BLaER1 (cell line): Measurements from ENCODE around the gene GMPPB.

Source experiments
- H3K27ac ChIP-seq: shearing (Covaris generic); formaldehyde crosslinking; 2 replicates; pipeline ENCODE4 v1.8.1; 2022
- H3K27me3 ChIP-seq: shearing (Covaris generic); formaldehyde crosslinking; 2 replicates; pipeline ENCODE4 v1.8.1; 2022
- H3K36me3 ChIP-seq: shearing (Covaris generic); formaldehyde crosslinking; 2 replicates; pipeline ENCODE4 v1.8.1; 2022
- H3K4me1 ChIP-seq: shearing (Covaris generic); formaldehyde crosslinking; 2 replicates; pipeline ENCODE4 v1.8.1; 2022
- H3K4me2 ChIP-seq: shearing (Covaris generic); formaldehyde crosslinking; 2 replicates; pipeline ENCODE4 v1.8.1; 2022
- H3K4me3 ChIP-seq: shearing (Covaris generic); formaldehyde crosslinking; 2 replicates; pipeline ENCODE4 v1.8.1; 2022
- H3K9ac ChIP-seq: shearing (Covaris generic); formaldehyde crosslinking; 2 replicates; pipeline ENCODE4 v1.8.1; 2022
- H3K9me3 ChIP-seq: shearing (Covaris generic); formaldehyde crosslinking; 2 replicates; pipeline ENCODE4 v1.8.1; 2022
- H4K20me1 ChIP-seq: shearing (Covaris generic); formaldehyde crosslinking; 2 replicates; pipeline ENCODE4 v1.8.1; 2022
- Cebpa-rat ChIP-seq: shearing (Covaris generic); IDR thresholded peaks from 2 replicates; pipeline ENCODE4 v1.8.1; 2022

The GMPPB gene

DNA sequence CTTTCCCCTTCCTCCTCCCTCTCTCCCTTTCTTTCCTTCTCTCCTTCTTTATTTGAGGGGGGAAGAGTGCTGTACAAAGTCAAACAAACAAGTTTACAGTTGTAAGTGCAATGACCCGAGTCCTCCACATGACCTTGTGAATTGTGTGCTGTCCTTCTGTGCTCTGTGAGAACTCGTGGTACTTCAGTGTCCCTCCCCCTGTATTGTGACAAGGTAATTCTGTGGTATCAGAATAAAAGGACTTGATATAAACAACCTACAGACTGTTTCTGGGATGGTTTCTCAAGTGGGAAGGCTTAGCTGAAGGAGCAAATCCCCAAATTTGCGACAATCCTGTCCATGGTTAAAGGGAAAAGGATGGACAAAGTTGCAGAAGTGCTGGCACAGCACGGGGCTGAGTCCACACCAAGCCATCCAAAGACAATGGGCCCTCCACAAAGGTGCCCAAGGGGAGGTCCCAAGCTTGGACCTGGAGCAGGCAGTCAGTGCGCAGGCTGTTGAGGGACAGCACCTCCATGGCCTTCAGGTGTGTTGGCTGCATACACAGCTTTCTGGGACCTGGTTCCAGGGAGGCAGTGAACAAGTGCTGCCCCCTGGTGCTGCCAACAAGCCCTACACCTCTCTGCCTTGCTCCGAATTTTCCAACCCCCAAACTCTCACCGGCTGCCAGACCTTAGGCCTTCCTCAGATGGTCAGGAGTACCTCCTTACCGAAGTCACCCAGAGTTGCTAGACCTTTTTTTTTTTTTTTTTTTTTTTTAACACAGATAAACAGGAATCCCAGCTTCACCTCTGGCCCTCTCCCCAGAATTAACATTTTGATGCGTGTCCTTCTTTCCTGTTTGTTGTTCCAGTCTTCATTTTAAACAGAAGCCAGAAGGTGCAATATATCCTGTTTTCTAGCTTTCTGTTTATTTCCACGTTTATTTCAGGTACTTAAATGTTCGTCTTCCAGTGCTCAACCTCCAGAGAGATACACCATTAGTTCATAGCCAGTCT is 52.2 kb downstream of the GMPPB start:
- peaks cover 62% of the 10 kb centered on the region for H3K4me1 ChIP-seq
- H4K20me1 ChIP-seq = peaks cover 31% of the 10 kb centered on the region; the same call in 1 of the 2 replicates
- H3K27me3 ChIP-seq = no peaks in the 10 kb centered on the region
- peaks cover 13% of the 10 kb centered on the region for H3K36me3 ChIP-seq
- peak overlapping the region; percentile 99 for H3K4me2 ChIP-seq
- H3K4me3 ChIP-seq = no peak overlapping the region
- H3K9ac ChIP-seq = no peak overlapping the region; the same call in 1 of the 2 replicates
- no peak overlapping the region for H3K27ac ChIP-seq
- H3K9me3 ChIP-seq = no peaks in the 10 kb centered on the region
- TF ChIP-seq Cebpa-rat = no peak

- Histone ChIP-seq H3K9me3 (no peaks in the 10 kb centered on the region), H3K27me3 (no peaks in the 10 kb centered on the region), H3K4me3 (no peak overlapping the region), H4K20me1 (peaks cover 24% of the 10 kb centered on the region; the same call in 1 of the 2 replicates), H3K36me3 (peaks cover 6% of the 10 kb centered on the region; the same call in 1 of the 2 replicates), H3K4me1 (peaks cover 55% of the 10 kb centered on the region), H3K27ac (no peak overlapping the region), H3K9ac (peak overlapping the region; percentile 33; the same call in 1 of the 2 replicates), H3K4me2 (no peak overlapping the region)
- TF ChIP-seq Cebpa-rat = no peak
These were observed 52.8 kb downstream of the GMPPB start for GRCh38 chr3:49670940-49671290.
